Measurements from ENCODE around the gene TRABD2B.

Gene TRABD2B

DNA sequence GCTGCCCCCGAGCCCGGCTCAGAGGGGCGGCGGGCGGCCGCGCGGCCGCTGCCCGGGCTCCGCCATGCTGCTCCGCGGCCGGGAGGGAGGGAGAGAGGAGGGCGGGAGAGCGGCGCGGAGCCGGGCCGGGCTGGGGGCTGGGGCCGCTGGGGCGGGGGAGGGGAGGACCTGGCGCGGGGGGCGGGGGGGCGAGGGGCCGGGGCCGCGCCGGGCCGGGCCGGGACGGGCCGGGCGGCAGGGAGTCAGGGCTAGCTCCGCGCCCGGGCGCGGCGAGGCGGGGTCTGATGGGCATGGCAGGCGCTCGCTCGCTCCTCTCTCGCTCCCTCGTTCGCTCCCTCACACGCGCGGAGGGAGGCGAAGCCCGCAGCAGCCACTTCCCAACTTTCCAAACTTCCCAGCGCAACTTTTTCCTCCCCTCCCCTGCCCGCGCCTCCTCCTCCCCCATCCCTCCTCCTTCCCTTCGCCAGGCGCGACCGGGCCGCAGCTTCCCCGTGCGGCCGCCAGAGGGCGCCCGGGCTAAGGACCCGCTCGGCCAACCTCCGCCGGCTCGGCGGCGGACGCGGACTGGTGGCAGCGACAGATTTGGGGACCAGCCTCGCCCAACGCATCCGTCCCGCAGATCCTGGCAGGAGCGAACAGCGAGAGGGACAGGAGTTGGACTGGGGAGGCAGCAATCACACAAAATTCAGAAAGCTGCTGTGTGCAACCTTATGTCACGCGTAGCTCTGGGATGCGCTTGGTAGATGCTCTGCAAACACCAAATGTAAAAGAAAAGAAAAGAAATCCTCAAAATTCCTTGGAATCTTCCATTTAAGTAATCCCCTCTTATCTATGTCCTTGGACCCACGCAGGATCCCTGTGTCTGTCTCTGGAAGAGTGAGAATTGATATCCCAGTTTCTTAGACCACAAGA lies at the start of gene TRABD2B:
TSS of gene TRABD2B (minus strand) at position 97 of the 912 bp plus-strand sequence.
- peak; percentile 63 to 71 for DNase-seq

DNA sequence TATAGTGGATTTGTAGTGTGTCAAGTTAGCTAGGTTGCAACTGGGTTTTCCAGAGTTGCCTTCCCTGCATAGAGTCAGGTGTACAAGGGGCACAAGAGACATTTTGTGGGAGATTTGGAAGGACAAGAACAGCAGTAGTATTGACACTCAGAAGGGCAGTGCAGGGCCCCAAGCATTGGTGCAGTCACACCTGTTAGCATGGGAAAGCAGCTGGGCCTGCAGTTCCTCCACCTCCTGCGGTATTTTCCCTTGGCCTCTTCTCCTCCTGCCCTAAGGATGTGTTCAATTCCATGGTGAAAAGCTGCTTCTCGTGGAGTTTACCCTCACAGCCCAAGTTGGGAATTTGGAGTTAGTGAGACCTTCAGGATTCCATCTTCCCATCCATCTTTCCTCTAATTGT lies 47.1 kb upstream of the TRABD2B start:
- no peak for DNase-seq

DNA sequence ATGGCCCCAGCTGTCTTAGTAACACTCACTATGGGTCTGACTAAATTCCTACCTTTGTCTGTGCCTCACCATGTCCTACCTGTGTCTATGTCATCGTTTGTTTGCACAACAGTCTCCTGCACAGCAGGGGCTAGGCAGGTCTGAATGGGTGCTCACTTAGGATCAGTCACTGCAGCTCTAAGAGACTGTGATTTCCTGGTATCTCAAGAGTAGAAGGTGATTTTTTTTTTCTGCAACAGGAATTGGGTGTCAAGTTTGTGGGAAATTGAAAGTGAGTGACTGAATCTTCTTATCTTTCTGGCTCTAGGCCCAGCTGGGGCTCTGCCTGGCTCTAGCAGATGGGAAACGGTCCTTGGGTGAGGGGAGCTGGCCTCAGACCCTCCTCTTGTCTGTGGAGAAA lies 46.4 kb upstream of the TRABD2B start:
- DNase-seq, result no peak

DNA sequence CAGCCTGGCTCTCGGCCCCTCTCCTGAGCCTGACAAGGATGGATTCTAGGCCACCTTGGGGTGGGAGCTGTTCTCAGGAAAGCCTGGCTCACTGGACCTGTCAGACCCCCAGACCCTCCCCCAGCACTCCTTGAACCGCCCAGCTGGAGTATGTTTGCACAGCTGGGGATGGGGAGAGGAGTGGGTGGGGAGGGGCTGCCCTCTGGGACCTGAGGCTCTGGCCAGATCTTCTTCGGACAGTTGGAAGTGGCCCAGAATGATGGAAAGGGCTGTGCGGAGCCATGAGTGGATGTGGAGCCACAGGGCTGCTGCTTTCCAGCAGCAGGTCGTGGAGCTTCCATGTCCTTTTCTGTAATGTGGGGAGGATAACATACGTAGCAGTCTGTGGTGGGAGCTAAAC lies 43.0 kb upstream of the TRABD2B start:
- DNase-seq, result no peak

DNA sequence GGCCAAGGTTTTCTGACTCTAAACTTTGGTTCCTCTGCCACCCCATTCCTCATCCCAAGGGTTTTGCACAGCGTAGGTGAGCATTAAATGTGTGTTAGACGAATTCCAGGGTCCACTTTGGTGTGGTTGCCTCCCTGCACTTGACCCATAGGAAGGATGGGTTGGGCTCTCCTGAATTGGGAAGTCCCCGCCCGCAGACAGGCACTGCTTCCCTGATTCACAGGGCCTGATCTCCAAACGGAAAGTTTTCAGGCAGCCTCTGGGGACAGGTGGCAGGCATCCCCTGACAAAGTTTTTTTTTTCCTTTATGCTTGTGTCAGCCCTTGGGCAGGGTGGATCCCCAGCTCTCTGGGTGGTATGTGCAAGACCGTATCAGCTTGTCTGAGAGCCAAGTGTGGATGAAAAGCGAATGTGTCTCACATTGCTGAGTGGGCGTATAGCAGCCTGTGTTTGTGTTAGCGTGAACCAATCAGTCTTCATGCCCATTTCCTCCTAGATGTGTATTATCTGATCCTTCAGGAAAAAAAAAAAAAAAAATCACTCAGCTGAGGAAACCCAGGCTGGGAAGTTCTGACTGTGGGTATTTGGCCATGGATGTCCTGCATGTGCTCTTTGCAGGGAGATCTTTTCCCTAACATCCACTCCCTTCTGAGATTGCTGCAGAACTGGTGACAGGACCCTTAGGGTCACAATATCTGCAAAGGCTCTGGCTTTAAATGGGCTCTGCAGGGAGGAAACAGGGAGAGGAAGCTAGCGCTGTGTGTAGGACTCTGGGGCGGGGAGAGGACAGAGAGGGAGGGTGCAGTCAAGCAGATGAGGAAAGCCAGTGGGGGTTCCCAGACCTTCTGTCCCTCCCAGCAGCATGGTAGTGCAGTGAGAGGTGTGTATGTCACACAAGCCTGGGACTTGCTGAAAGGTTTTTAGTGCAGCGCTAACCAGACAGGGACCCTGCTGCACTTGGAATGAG lies 42.2 kb upstream of the TRABD2B start:
- no peak for DNase-seq

DNA sequence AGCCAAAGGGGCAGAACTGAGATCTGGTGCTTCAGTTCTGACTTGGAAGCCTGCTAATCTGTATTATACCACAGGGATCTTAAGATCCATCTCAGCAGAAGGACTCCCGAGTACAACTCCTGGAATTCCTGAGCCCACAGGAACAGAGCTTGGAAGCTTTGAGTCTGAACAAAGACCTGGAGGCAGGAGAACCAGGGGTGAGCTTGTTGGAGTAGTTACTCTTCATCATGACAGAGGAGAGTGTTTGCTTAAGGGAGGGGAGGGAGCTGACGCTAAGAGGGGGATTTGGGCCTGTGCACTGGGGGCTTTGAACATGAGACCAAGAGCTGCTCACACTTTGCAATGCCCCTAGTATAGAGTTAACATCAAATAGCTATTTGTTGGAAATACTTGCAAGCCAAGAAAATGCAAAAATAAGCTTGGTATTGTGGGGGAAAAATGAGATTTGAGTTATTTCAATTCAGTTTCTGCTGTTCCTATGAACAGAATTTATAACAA lies 41.1 kb upstream of the TRABD2B start:
- no peak for DNase-seq

DNA sequence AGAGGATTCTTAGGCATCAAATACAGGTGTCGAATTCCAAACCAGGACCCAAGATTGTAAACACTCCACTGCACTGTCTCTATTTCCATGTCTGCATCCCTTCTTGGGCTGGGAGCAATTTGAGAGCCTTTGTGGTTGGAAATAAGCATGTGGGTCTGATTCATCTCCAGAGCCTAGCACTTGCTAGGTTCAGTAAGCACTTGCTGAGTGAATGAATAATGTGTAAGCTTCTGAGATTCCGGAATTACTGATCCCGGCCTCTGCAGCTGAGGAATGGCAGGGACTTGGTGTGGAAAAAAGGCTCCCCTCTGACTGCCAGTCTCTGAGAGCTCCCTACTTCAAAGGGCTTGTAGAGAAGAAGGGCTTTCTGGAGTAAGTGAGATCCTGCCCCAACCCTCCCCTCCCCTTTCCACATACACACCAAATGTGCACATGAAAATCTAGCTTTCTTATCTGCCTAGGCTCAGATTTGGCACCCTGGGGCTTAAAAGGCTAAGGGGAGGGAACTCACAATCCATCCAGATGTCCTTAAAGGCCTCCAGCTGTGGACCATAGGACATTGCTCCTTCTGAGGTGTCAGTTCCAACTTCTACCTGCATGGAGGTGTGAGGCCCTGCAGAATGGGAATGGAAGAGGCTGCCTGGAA lies 39.6 kb upstream of the TRABD2B start:
- DNase-seq, result no peak

DNA sequence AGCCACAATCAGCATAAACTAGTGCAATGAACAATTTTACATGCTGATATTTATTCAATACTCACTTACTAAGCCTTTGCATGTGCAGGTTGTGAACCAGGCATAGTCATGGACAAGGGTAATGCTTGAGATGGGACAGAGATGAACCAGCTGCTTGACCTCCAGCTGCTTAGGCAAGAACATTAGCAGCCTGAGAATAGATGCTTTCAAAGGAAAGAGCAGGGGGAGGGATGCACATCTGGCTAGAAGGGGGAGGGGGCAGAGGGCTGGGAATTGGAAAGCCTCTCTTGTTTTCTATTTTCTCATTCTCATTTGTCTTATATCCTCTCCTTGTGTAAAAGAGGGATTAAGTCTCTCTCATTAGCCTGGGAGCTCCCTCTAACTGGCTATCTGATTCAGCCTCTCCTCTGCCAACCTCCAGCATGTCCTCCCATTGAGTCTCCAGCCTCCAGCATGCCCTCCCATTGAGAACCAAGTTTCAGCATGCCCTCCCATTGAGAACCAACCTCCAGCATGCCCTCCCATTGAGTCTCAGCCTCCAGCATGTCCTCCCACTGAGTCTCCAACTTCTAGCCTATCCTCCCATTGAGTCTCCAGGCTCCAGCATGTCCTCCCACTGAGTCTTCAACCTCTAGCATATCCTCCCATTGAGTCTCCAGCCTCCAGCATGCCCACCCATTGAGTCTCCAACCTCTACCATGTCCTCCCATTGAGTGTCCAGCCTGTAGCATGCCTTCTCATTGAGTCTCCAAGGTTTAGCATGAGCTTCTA lies 38.4 kb upstream of the TRABD2B start:
- DNase-seq, result no peak

DNA sequence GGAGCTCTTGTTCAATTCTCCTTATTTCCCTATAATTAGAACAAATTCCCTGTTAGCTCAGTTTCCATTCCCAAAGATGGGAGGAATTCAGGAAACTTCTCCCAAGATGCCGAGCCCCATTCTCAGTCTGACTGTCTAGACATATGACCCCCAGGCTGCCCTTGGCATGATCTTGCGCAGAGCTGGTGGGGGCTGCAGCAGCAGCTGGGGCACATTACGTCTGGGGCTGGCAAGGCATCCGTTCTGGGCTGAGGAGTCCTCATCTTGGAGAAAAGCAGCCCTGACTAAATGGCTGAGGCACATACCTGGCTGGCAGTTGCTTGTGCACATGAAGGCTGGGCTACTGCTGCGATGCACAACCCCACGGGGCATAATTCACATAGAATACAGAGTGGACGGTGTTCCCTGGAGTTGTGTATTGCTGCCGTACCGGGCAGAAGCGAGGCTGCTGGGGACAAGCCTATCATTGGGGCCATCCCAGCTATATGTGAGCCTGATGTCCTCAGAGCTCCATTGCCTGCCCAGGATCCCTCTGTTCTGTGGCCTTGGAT lies 36.4 kb upstream of the TRABD2B start:
- no peak for DNase-seq

DNA sequence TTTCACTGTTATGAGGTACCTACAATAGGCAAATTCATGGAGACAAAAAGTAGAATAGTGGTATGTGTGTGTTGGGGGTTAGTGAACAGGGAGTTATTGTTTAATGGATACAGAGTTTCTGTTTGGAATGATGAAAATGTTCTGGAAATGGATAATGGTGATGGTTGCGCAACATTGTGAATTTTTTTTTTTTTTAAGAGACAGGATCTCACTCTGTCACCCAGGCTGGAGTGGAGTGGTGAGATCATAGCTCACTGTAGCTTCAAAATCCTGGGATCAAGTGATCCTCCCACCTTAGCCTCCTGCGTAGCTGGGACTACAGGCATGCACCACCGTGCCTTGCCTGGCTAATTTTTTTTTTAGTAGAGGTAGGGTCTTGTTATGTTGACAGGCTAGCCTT lies 34.5 kb upstream of the TRABD2B start:
- no peak for DNase-seq

DNA sequence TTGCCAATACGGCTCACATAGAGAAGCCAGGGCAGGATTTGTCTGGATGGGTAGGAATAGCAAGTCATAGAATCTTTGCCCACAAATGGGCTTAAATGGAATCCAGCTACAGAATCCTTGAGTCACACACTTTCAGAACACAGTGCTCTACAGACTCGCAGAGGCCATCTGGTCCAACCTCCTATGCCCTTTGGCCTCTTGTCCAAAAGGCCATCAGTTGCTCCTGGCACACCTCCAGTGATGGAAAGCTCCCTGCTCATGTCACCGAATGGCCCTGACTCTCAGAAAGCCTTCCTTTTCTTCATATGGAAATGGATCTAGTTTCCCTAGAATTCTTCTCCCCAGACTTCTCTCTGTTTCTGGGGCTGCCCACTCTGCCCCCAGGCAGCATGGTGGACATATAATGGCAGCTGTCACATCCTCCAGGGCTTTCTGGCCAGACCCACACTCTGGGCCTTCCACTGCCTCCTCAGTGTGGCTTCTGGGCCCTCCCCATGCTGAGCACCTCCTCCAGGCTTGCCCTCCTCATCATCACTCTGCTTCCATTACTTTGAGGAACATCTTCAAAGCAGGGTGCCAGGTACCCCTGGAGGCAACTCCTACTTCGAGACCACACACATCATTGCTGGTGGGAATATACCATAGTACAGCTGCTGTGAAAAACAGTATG lies 33.6 kb upstream of the TRABD2B start:
- DNase-seq, result no peak

DNA sequence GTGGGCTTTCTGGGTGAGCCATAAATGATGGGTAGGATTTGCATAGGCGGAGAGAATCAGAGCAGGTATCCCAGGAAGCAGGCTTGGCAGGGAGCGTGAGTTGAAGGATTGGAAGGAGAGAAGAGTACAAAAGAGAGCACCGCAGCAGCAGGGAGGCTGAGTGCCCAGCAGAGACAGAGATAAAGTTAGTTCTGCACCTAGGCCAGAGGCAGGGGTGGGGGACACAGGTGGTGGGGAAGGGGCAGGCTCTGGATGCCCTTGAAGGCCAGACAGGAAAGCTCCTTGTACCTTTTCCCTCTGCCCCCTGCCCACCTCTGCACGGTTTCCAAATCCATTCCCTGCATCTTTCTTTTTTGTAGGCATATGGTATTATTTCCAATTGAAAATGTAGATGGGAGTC lies 33.0 kb upstream of the TRABD2B start:
- DNase-seq, result no peak

DNA sequence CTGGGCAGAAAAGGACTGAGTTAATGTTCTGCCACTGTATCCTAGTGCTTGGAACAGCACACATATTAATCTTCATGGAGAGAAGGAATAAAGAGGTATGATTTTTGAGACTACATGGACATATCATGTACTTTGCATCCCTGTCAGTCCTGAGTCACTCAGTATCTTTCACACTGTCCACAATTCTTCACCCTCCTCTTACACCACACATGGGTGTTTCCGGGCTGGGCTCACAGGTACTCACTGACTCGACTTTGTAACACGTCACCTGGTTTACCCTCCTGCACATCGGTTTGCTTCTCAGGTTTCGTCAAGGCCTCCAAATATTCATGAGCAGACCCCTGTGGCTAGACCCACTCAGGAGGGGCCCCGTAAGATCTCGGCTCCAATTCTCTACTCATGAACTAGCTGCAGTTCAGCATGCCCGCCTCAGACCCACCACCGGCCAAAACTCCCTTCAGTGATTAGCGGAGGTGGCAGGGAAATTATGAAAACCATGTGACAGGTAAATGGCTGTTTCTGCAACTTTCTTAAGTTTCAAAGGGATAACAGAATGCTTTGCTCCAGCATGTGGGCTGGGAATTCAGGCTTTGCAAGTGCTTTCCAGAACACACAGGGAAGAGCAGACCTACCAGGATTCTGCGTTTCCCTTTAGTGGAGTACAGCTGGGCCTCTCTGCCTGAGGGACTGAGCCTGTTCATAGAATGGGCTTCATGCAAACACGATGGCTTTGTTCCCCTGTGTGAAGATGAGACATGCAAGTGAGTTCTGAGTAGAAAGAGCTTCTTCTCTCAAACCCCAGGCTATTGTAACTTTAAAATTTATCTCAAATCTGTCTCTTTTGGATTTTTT lies 31.3 kb upstream of the TRABD2B start:
- no peak for DNase-seq

DNA sequence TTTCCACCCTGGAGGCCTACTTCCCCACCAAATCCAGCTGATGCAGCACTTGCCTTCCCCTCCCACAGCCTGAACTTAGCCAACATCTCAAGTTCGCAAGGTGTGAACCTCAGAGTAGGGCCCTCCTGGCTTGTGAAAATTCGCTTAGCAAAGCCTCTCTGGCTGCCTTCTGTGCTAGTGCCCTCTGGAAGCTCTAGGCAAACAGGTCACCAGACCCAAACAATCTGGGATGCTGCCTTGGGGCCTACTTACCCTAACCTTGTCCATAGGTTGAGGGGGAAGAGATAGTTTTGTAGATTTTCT lies 30.3 kb upstream of the TRABD2B start:
- DNase-seq, result no peak

DNA sequence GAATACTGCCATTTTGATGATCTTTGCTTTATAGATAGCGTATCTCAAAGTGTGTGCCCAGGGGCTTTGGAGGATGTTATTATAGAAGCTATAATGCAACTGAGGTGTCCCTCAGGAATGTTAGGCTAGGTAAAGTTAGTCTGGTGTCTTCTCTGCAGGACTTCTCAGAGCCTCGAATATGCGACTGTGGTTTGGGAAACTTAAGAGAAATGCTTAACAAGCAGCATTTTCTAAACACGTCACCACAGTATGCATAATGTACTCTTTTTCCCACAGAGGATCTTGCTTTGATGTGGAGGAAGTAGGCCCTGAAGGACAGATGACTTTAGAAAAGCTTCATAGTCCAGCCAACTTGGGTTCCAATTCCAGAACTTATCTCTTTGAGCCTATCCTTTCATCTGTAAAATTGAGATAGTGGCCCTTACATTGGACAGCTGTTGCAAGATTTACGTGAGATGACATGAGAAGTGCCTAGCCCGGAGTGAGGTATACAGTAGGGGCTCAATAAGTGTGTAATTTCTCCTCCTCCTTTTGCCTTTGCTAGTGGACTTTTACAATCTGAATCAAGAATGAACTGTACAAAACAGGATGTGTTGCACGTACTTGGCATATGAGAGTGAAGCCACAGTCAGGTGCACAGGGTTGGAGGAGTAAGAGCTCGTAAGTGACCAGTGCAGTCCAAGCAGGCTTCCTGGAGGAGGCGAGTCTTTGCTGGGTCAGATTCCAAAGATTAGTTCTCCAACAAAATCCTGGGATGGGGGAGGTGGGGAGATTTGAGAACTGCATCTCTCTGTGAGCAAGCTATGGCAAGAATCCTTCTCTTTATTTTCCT lies 29.7 kb upstream of the TRABD2B start:
- no peak for DNase-seq

DNA sequence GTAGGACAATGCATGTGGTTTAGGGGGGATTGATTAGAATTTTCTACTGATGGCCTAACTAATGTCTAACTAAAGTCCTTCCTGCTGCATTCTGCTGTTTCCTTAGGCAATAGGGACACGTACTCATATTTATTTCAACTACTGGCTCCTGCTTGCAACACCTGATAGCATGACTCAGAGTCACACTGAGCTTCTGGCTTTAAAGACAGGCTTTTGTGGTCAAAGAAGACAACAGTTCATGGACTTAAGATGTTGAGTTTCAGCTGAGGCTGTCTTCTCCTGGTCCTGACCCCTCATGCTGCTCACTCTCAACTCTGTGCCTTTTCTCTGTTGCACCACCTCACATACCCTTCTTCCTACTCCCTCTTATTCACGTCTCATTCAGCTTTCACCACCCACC lies 29.1 kb upstream of the TRABD2B start:
- no peak for DNase-seq

DNA sequence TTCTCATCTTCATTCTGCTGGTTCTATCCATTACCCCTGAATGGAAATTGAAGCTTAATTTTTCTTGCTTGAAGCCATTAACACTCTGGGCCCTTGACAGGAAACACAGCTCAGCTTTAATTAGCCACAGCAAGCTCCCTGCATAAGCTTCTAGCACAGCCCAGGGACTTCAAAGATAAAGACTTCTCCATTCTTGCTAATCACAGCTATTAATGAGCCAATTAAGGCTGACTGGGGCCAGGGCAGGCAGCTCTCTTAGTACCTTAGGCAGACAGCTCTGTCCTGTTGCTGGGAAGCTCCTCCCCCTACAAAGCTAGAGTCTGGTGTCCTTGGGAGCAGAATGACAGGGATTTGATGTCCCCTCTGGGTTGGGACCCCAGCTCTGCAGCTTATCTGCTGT lies 27.9 kb upstream of the TRABD2B start:
- DNase-seq, result no peak

DNA sequence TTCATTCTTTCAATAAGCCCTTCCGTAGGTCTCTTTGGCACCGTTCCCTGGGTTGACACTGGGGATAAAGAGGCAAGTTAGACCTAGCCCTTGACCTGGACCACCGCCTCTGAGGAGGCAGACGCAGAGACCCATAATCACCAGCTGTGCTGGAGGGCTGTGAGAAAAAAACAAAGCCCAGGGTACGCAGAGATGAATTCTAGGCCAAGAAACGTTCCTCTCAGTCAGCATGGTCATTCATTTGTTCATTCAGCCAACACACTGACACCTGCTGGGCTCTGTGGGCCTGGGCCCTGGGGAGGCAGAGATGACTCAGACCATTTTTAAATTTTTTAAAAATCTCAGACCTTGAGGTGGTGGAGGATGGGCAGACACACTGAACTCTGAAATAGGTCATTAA lies 26.3 kb upstream of the TRABD2B start:
- no peak for DNase-seq

DNA sequence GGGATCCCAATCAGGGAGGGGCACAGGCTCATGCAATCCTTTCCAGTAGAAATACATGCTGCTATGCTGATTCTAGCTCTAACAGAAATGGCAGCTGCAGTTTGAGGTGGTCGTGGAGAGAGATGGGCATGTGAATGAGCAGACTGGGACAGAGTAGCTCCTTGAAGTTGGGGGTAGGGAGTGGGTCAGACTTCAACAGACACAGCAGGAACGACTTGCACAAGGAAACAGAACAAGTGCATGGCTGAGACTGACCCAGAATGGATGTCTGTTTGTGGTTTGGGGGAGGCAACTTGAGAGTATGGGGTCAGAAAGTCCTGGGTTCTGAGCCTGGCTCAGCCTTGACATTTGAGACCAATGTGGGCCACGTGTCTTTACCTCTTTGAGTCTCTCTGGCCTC lies 25.1 kb upstream of the TRABD2B start:
- no peak for DNase-seq

DNA sequence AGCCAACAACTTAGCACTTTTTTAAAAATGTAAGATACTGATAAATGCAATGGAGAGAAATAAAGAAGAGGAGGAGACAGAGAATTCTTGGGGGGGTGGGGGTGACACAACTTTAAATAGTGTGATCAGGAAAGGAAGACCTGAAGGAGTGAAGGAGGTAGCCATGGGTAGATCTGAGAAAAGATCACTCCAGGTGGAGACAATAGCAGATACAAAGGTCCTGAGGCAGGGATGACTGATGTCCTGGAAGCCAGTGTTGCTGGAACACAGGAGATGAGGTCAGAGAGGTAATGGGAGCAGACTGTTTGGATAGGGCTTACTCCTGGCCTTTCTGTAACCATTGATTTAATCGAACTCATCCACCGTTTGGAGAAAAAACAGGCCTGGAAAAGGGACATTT lies 24.6 kb upstream of the TRABD2B start:
- no peak for DNase-seq

Data from activated CD4-positive, alpha-beta T cell treated with anti-CD3 and anti-CD28 coated beads, Interleukin-2, amount 50 U/mL, for 48 hours (primary cell).